Adrenal gland (tissue), 5 donors: ENCODE data around the gene SUCLG2.

ENCODE experiments used
- CTCF ChIP-seq, 6 experiments: fragments of 450-650 bp in 4 of 6; fragments of 200-600 bp in 2 of 6; sonication (generic) in 1 of 6; IDR thresholded peaks; 1 replicate in 5 of 6; 2 replicates in 1 of 6; pipeline versions ENCODE4 v1.5.1 to v1.8.0; 2016 to 2021; ENCODE audit warnings: antibody characterized with exemption in 6 of 6, mild to moderate bottlenecking in 2 of 6, moderate library complexity in 1 of 6
- POLR2A ChIP-seq, 2 donors: fragments of 450-650 bp; IDR thresholded peaks; one replicate each; pipeline ENCODE4 v1.6.1; 2017; ENCODE audit warnings: antibody characterized with exemption in 2 of 2, mild to moderate bottlenecking in 2 of 2, moderate library complexity in 1 of 2
- donor health status: DM: no; HTN: no; CAD: no.

GRCh38 chr3:67361323-67361722 lies 293.1 kb downstream of the SUCLG2 start:
- TF ChIP-seq CTCF (IDR thresholded peaks at IDR 0.05) = no peak
- no peak for TF ChIP-seq POLR2A (IDR thresholded peaks at IDR 0.05)
